ENCODE results near the gene PTP4A1. TPM values are rescaled to one million over a fixed set of nuclear protein-coding genes. Genes with fewer than 3 reads are reported as not detected.

PTP4A1 gene
- total RNA-seq, 2 experiments from 2014 or later: 46.8 to 51.9 TPM

DNA sequence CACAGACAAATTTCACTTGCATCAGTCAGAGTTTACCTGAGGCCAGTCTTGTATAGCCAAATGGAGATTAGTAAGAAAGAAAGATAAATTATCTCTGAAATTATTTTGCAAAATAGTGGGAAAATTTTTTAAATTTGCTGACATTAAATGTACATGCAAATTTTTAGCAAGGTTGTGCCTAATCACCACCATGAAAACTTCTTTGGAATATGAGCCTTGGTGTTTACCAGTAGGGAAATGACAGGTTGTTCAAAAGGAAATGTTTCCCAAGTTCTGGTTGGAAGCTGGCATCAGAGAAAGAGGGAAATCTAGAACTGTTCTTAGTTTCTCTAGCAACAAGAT, 34.4 kb upstream of the PTP4A1 start:
- H3K27ac Mint-ChIP-seq: no peak overlapping the region
- no peak for DNase-seq
- H3K36me3 Mint-ChIP-seq (ENCODE audit: low read depth): no peaks in the 10 kb centered on the region
- no peaks in the 10 kb centered on the region for H3K9me3 Mint-ChIP-seq
- H3K27me3 Mint-ChIP-seq (ENCODE audit: low read depth): peaks cover 12% of the 10 kb centered on the region
- CTCF ChIA-PET: no interaction called here
- intact Hi-C loops (cut with micrococcal nuclease): no loop called here
- H3K4me1 Mint-ChIP-seq (ENCODE audit: low read depth): no peaks in the 10 kb centered on the region
- H3K4me3 Mint-ChIP-seq: no peak overlapping the region

- no peaks in the 10 kb centered on the region for H3K9me3 Mint-ChIP-seq
- CTCF ChIA-PET: interaction anchor here (0.6 kb wide), 1 partner anchor 54 kb away, joined by 3 read pairs; no protein-coding TSS in a partner anchor
- no peak overlapping the region for H3K27ac Mint-ChIP-seq
- H3K36me3 Mint-ChIP-seq (ENCODE audit: low read depth): no peaks in the 10 kb centered on the region
- no peak overlapping the region for H3K4me3 Mint-ChIP-seq
- intact Hi-C loops (cut with micrococcal nuclease): no loop called here
- H3K27me3 Mint-ChIP-seq (ENCODE audit: low read depth): peaks cover 12% of the 10 kb centered on the region
- H3K4me1 Mint-ChIP-seq (ENCODE audit: low read depth): no peaks in the 10 kb centered on the region
- no peak for DNase-seq
Measured at GRCh38 chr6:63538550-63538949, 33.7 kb upstream of the PTP4A1 start.

DNA sequence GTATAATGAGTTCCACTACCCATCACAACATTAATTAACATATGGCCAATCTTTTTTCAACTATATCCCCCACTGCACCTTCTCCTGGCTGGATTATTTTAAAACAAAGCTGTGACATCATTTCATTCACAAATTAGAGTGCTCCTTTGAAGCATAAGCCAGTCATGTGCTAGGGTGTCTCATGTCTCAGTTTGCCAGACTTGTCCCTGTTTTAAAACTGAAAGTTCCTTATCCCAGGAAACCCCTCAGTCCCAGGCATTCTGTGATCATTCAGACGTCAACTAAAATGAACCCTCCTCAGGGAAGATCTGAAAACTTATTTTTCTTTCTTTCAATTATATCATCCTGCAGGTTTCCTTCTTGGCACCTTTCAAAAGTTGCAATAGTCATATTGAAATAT, 29.3 kb upstream of the PTP4A1 start:
- no peak overlapping the region for H3K4me3 Mint-ChIP-seq
- CTCF ChIA-PET: no interaction called here
- H3K27ac Mint-ChIP-seq: no peak overlapping the region
- no peaks in the 10 kb centered on the region for H3K9me3 Mint-ChIP-seq
- H3K4me1 Mint-ChIP-seq (ENCODE audit: low read depth): peaks cover 2% of the 10 kb centered on the region
- intact Hi-C loops (cut with micrococcal nuclease): no loop called here
- no peak for DNase-seq
- H3K27me3 Mint-ChIP-seq (ENCODE audit: low read depth): peaks cover 19% of the 10 kb centered on the region
- no peaks in the 10 kb centered on the region for H3K36me3 Mint-ChIP-seq (ENCODE audit: low read depth)

- Mint-ChIP-seq H3K36me3 (ENCODE audit: low read depth) (no peaks in the 10 kb centered on the region), H3K27ac (no peak overlapping the region), H3K27me3 (ENCODE audit: low read depth) (peaks cover 20% of the 10 kb centered on the region), H3K4me3 (no peak overlapping the region), H3K4me1 (ENCODE audit: low read depth) (peaks cover 2% of the 10 kb centered on the region), H3K9me3 (no peaks in the 10 kb centered on the region)
- no peak for DNase-seq
- CTCF ChIA-PET: no interaction called here
- intact Hi-C loops (cut with micrococcal nuclease): no loop called here
Measured at GRCh38 chr6:63543982-63544381, 28.3 kb upstream of the PTP4A1 start.

GRCh38 chr6:63546236-63546635, 26.0 kb upstream of the PTP4A1 start:
- CTCF ChIA-PET: no interaction called here
- Mint-ChIP-seq H3K27ac (no peak overlapping the region), H3K27me3 (ENCODE audit: low read depth) (peaks cover 16% of the 10 kb centered on the region), H3K9me3 (no peaks in the 10 kb centered on the region), H3K4me1 (ENCODE audit: low read depth) (peaks cover 2% of the 10 kb centered on the region), H3K36me3 (ENCODE audit: low read depth) (no peaks in the 10 kb centered on the region), H3K4me3 (no peak overlapping the region)
- intact Hi-C loops (cut with micrococcal nuclease): no loop called here
- DNase-seq: no peak

GRCh38 chr6:63546697-63547096, 25.6 kb upstream of the PTP4A1 start:
- CTCF ChIA-PET: no interaction called here
- no peaks in the 10 kb centered on the region for H3K9me3 Mint-ChIP-seq
- H3K27ac Mint-ChIP-seq: no peak overlapping the region
- H3K4me3 Mint-ChIP-seq: no peak overlapping the region
- H3K4me1 Mint-ChIP-seq (ENCODE audit: low read depth): peaks cover 2% of the 10 kb centered on the region
- H3K27me3 Mint-ChIP-seq (ENCODE audit: low read depth): peaks cover 13% of the 10 kb centered on the region
- H3K36me3 Mint-ChIP-seq (ENCODE audit: low read depth): no peaks in the 10 kb centered on the region
- no peak for DNase-seq
- intact Hi-C loops (cut with micrococcal nuclease): no loop called here

- DNase-seq: no peak
- H3K4me1 Mint-ChIP-seq (ENCODE audit: low read depth): no peaks in the 10 kb centered on the region
Measured at GRCh38 chr6:63549076-63549475, 23.2 kb upstream of the PTP4A1 start.

DNA sequence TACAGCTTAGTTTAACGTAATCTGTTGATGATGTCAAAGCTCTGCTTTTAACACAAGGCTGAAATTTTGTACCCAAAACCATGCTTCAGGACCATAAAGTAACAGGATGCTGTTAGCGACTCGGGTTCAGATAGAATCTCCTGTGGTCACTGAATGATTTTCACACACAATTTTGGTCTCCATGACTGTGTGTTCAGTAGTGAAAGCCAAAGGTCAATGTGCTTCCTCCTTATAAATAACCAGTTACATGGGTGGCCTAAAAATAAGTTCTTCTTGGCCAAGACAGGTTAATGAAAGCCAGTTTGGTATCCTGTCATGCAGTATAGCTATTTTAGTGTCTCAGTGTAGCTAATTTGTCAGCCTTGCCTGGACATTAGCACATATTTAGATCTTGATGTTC, 19.1 kb upstream of the PTP4A1 start:
- intact Hi-C loops (cut with micrococcal nuclease): no loop called here
- Mint-ChIP-seq H3K4me1 (ENCODE audit: low read depth) (no peaks in the 10 kb centered on the region), H3K4me3 (no peak overlapping the region), H3K36me3 (ENCODE audit: low read depth) (no peaks in the 10 kb centered on the region), H3K27me3 (ENCODE audit: low read depth) (peaks cover 9% of the 10 kb centered on the region), H3K27ac (no peak overlapping the region), H3K9me3 (no peaks in the 10 kb centered on the region)
- CTCF ChIA-PET: no interaction called here
- DNase-seq: no peak

More at GRCh38 chr6:63549076-63549475, 23.2 kb upstream of the PTP4A1 start:
- peaks cover 8% of the 10 kb centered on the region for H3K27me3 Mint-ChIP-seq (ENCODE audit: low read depth)
- intact Hi-C loops (cut with micrococcal nuclease): no loop called here
- CTCF ChIA-PET: no interaction called here
- H3K9me3 Mint-ChIP-seq: no peaks in the 10 kb centered on the region
- H3K27ac Mint-ChIP-seq: no peak overlapping the region
- no peak overlapping the region for H3K4me3 Mint-ChIP-seq
- H3K36me3 Mint-ChIP-seq (ENCODE audit: low read depth): no peaks in the 10 kb centered on the region

DNA sequence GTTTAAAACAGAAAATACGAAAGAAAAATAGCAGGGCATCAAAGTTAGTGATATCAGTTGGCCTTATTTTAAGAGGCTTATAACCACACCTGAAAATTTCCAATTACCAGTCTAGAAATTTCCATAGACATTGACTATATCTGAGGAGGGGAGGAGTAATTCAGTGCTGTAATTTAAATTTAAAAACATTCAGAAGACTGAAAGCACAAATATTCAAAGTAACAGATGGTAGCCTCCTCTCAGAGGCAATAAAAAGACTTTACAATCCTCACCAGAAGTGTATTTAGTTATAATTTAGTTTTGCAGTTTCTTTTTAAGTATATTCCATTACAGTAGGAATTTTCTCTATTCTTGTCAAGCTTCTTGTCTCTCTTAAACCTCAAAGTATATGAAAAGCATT, 18.4 kb upstream of the PTP4A1 start:
- intact Hi-C loops (cut with micrococcal nuclease): no loop called here
- Mint-ChIP-seq H3K4me3 (no peak overlapping the region), H3K27me3 (ENCODE audit: low read depth) (peaks cover 9% of the 10 kb centered on the region), H3K36me3 (ENCODE audit: low read depth) (no peaks in the 10 kb centered on the region), H3K9me3 (no peaks in the 10 kb centered on the region), H3K27ac (no peak overlapping the region), H3K4me1 (ENCODE audit: low read depth) (no peaks in the 10 kb centered on the region)
- no peak for DNase-seq
- CTCF ChIA-PET: no interaction called here

- Mint-ChIP-seq H3K4me1 (ENCODE audit: low read depth) (no peaks in the 10 kb centered on the region), H3K27ac (no peak overlapping the region), H3K4me3 (no peak overlapping the region), H3K36me3 (ENCODE audit: low read depth) (no peaks in the 10 kb centered on the region), H3K27me3 (ENCODE audit: low read depth) (peaks cover 9% of the 10 kb centered on the region), H3K9me3 (no peaks in the 10 kb centered on the region)
- CTCF ChIA-PET: no interaction called here
- intact Hi-C loops (cut with micrococcal nuclease): no loop called here
- no peak for DNase-seq
Measured at GRCh38 chr6:63554782-63555181, 17.5 kb upstream of the PTP4A1 start.

DNA sequence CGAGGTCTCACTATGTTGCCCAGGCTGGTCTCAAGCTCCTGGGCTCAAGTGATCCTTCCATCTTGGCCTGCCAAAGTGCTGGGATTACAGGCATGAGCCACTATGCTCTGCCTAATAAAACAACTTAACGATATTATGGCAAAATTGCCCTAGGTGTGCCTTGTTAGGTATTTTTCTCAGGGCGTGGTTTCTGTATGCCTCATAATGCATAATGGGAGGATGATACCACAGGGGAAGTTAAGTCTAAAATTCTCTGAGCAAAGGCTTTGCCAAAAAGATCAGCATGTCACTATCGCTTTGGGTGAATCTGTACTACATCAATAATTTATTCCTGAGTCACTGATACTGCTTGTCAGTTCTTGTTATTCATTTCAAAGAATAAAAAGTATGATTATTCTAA, 15.9 kb upstream of the PTP4A1 start:
- Mint-ChIP-seq H3K4me1 (ENCODE audit: low read depth) (no peaks in the 10 kb centered on the region), H3K4me3 (no peak overlapping the region), H3K36me3 (ENCODE audit: low read depth) (no peaks in the 10 kb centered on the region), H3K9me3 (no peaks in the 10 kb centered on the region), H3K27ac (no peak overlapping the region), H3K27me3 (ENCODE audit: low read depth) (peaks cover 9% of the 10 kb centered on the region)
- CTCF ChIA-PET: interaction anchor here (0.7 kb wide), 1 partner anchor 122 kb away, joined by 3 read pairs; no protein-coding TSS in a partner anchor
- intact Hi-C loops (cut with micrococcal nuclease): no loop called here
- DNase-seq: no peak

DNA sequence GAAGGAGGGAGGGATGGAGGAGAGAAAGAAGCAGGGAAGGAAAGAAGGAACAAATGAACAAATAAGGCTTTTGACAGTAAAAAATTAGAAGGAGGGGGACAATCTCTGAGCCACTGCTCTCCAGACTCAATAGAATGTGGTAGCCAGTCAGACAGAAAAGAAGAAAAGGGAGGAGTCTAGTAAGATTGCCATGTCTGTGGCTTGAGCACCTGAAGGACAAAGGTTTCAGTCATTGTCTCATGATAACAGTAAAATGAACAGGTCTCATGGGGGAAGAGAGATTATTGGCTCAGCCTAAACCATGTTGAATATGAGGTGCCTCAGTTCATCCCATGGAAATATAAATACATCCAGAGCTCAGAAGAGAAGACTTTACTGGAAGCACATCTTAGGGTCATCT, 14.0 kb upstream of the PTP4A1 start:
- Mint-ChIP-seq H3K27me3 (ENCODE audit: low read depth) (peaks cover 9% of the 10 kb centered on the region), H3K9me3 (no peaks in the 10 kb centered on the region), H3K4me1 (ENCODE audit: low read depth) (no peaks in the 10 kb centered on the region), H3K4me3 (no peak overlapping the region), H3K36me3 (ENCODE audit: low read depth) (no peaks in the 10 kb centered on the region), H3K27ac (no peak overlapping the region)
- DNase-seq: no peak
- CTCF ChIA-PET: no interaction called here
- intact Hi-C loops (cut with micrococcal nuclease): no loop called here

DNA sequence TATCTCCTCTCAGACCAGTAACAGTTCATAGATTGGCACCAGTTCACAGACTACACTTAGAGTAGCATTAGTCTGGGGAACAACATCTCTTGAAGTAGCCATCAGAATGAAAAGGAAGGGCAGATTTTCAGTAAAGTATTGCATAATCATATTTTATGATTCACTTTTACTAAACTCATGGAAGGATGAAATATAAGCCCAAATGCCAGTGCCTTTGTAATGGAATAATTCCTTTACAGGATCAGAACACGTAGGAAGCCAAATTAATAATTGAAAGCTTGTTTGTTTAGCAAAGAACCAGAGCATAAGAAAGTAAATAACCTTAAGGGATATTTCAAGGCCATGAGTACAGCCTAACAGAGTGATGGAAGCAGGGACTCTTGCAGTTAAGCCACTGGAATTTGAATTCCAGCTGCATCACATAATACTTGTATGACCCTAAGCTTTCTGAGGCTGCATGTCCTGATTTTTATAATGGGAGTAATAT, 11.4 kb upstream of the PTP4A1 start:
- no peak overlapping the region for H3K4me3 Mint-ChIP-seq
- H3K9me3 Mint-ChIP-seq: no peaks in the 10 kb centered on the region
- CTCF ChIA-PET: no interaction called here
- H3K27me3 Mint-ChIP-seq (ENCODE audit: low read depth): peaks cover 6% of the 10 kb centered on the region
- intact Hi-C loops (cut with micrococcal nuclease): no loop called here
- no peak for DNase-seq
- no peak overlapping the region for H3K27ac Mint-ChIP-seq
- H3K36me3 Mint-ChIP-seq (ENCODE audit: low read depth): no peaks in the 10 kb centered on the region
- H3K4me1 Mint-ChIP-seq (ENCODE audit: low read depth): no peaks in the 10 kb centered on the region

DNA sequence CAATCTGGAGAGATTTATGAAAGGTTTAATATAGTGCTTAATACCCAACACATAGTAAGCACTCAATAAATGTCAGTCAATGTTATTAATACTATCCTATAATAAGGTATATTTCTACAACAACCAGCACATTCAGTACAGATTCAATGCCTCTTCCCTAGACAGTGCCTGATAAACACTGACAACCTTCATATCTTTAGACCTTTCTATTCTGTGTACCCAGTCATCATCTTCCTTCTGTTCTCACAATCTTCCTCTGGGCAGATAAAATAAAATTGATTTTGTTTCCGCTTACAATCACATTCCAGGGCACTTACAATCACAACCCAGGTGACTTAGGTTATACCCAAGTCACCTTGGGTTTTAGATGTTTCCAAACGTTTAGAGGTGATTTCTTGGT, 11.0 kb upstream of the PTP4A1 start:
- Mint-ChIP-seq H3K9me3 (no peaks in the 10 kb centered on the region), H3K4me1 (ENCODE audit: low read depth) (no peaks in the 10 kb centered on the region), H3K36me3 (ENCODE audit: low read depth) (no peaks in the 10 kb centered on the region), H3K27me3 (ENCODE audit: low read depth) (peaks cover 5% of the 10 kb centered on the region), H3K4me3 (no peak overlapping the region), H3K27ac (no peak overlapping the region)
- no peak for DNase-seq
- CTCF ChIA-PET: no interaction called here
- intact Hi-C loops (cut with micrococcal nuclease): no loop called here

Data from activated naive CD4-positive, alpha-beta T cell treated with anti-CD3 and anti-CD28 coated beads for 36 hours (primary cell).